Endothelial cell of umbilical vein (primary cell): ENCODE results near the gene ADIG. TPM values are rescaled to one million over a fixed set of nuclear protein-coding genes. Genes with fewer than 3 reads are reported as not detected.

Experiments used
- BruUV-seq: library from RNA; stranded (reverse); fragments of 400-500 nt; replicated peaks from 2 replicates; lab custom pipeline; 2021; lab: Mats Ljungman, UMichigan
- CTCF ChIA-PET: fragments of 300-600, 350-600 bp; sonication (Branson Sonifier 250); formaldehyde crosslinking; loops from one replicate; lab custom pipeline; 2021; ENCODE audit warnings: antibody characterized with exemption, inconsistent platforms; lab: Charles Lee
- POLR2A ChIA-PET: fragments of 300-600, 350-600 bp; sonication (Branson Sonifier 250); formaldehyde crosslinking; loops from one replicate; lab custom pipeline; 2021; ENCODE audit warnings: antibody characterized with exemption, inconsistent platforms; lab: Charles Lee
- DNase-seq: peaks from one replicate; pipeline ENCODE4 v3.0.0-alpha.2; 2011; ENCODE audit warnings: low read depth, low spot score
- FAIRE-seq: peaks from 2 replicates; lab custom pipeline; 2011; peaks lifted over from hg19 to GRCh38; lab: Jason Lieb, UNC
- H2AFZ ChIP-seq: 2 replicates; pipeline ENCODE4 v1.6.0; 2012; ENCODE audit warnings: low read depth, low read length, control low read depth, inconsistent platforms
- H3K27ac ChIP-seq: 2 replicates; pipeline ENCODE4 v1.5.1; 2011; ENCODE audit warnings: low read depth, mild to moderate bottlenecking, control low read depth, low read length, moderate library complexity; ENCODE audit not compliant: insufficient read depth
- H3K27me3 ChIP-seq, 2 experiments: 2 replicates each; pipeline versions ENCODE4 v1.6.0 to v1.6.1; 2011; ENCODE audit warnings: low read length in 2 of 2, mixed read lengths in 1 of 2; ENCODE audit not compliant: control insufficient read depth in 2 of 2, insufficient read depth in 2 of 2
- H3K36me3 ChIP-seq, 2 experiments: 2 replicates in 1 of 2; 3 replicates in 1 of 2; pipeline ENCODE4 v1.5.1; 2011; ENCODE audit warnings: low read length in 2 of 2, mild to moderate bottlenecking in 1 of 2, moderate library complexity in 1 of 2; ENCODE audit not compliant: control insufficient read depth in 2 of 2, insufficient read depth in 2 of 2; ENCODE audit errors: extremely low read depth in 1 of 2
- H3K4me1 ChIP-seq: 3 replicates; pipeline ENCODE4 v1.5.1; 2011; ENCODE audit warnings: mild to moderate bottlenecking, low read length; ENCODE audit not compliant: control insufficient read depth, insufficient read depth; ENCODE audit errors: extremely low read depth
- H3K4me2 ChIP-seq: 2 replicates; pipeline ENCODE4 v1.6.1; 2011; ENCODE audit warnings: low read length, control low read depth, mixed read lengths; ENCODE audit not compliant: insufficient read depth
- H3K4me3 ChIP-seq, 3 experiments: fragments of 200-600 bp in 1 of 3; sonication (generic), shearing (Covaris generic) in 1 of 3; replicated peaks in 1 of 3; 2 replicates each; pipeline ENCODE4 v1.5.1; 2011 to 2016; ENCODE audit warnings: control low read depth in 3 of 3, low read length in 3 of 3, mild to moderate bottlenecking in 2 of 3, inconsistent platforms in 1 of 3, low read depth in 1 of 3, moderate library complexity in 1 of 3; ENCODE audit not compliant: insufficient read depth in 1 of 3
- H3K79me2 ChIP-seq: 2 replicates; pipeline ENCODE4 v1.6.0; 2012; ENCODE audit warnings: low read length, inconsistent platforms; ENCODE audit not compliant: control insufficient read depth, insufficient read depth
- H3K9ac ChIP-seq: replicated peaks from 2 replicates; pipeline ENCODE3; 2011; ENCODE audit warnings: low read length, control low read depth; ENCODE audit not compliant: insufficient read depth; ENCODE audit errors: extremely low read depth
- H3K9me1 ChIP-seq: replicated peaks from 3 replicates; pipeline ENCODE4 v1.6.0; 2011; ENCODE audit warnings: mild to moderate bottlenecking, low read length; ENCODE audit not compliant: control insufficient read depth, insufficient read depth; ENCODE audit errors: extremely low read depth
- H3K9me3 ChIP-seq: replicated peaks from 2 replicates; pipeline ENCODE4 v1.5.1; 2012; ENCODE audit warnings: low read length, inconsistent platforms; ENCODE audit not compliant: control insufficient read depth, insufficient read depth
- H4K20me1 ChIP-seq: replicated peaks from 2 replicates; pipeline ENCODE3; 2011; ENCODE audit warnings: mild to moderate bottlenecking, low read length; ENCODE audit not compliant: control insufficient read depth, insufficient read depth; ENCODE audit errors: extremely low read depth
- EZH2 ChIP-seq: IDR thresholded peaks from 2 replicates; pipeline ENCODE4 v1.6.1; 2012; ENCODE audit warnings: borderline replicate concordance, low read depth, mild to moderate bottlenecking, moderate library complexity, low read length, inconsistent platforms; ENCODE audit not compliant: severe bottlenecking
- FOS ChIP-seq: IDR thresholded peaks from 2 replicates; pipeline ENCODE4 v1.6.1; 2011; ENCODE audit warnings: mild to moderate bottlenecking, low read length, moderate library complexity, borderline replicate concordance; ENCODE audit not compliant: insufficient read depth
- GATA2 ChIP-seq: IDR thresholded peaks from 2 replicates; pipeline ENCODE4 v1.7.0; 2011; ENCODE audit warnings: low read depth, mild to moderate bottlenecking, moderate library complexity, mixed read lengths, low read length; ENCODE audit not compliant: insufficient read length, insufficient read depth
- JUN ChIP-seq: IDR thresholded peaks from 2 replicates; pipeline ENCODE4 v1.6.1; 2011; ENCODE audit warnings: borderline replicate concordance, low read depth; ENCODE audit not compliant: insufficient read length, insufficient read depth
- MYC ChIP-seq: IDR thresholded peaks from one replicate; pipeline ENCODE4 v1.6.1; 2011; ENCODE audit warnings: mild to moderate bottlenecking, low read depth, low read length
- POLR2A ChIP-seq: IDR thresholded peaks from 2 replicates; pipeline ENCODE4 v1.6.1; 2012; ENCODE audit warnings: low read depth, mild to moderate bottlenecking, control low read depth, low read length
- POLR2AphosphoS5 ChIP-seq: IDR thresholded peaks from 2 replicates; pipeline ENCODE4 v1.6.1; 2012; ENCODE audit warnings: low read depth, mild to moderate bottlenecking, control low read depth, low read length, moderate library complexity; ENCODE audit not compliant: insufficient read depth
- dilution Hi-C: fragments of 300-500 bp; cut with MboI; formaldehyde crosslinking; loops from one replicate; pipeline ENCODE4 v1.15.0; 2019; ENCODE audit warnings: low sequenced_read_pairs; ENCODE audit not compliant: extremely low pct_ligation_motif_present
- intact Hi-C: fragments of 100-400 bp; cut with micrococcal nuclease; formaldehyde crosslinking; loops from one replicate; pipeline ENCODE4 v1.10.0; 2022
- polyA plus RNA-seq, 4 experiments: library from polyadenylated mRNA; depleted of rRNA in 3 of 4; stranded (reverse) in 3 of 4; unstranded in 1 of 4; fragments of >200 nt; gene quantifications; 2 replicates each; pipeline versions ENCODE4 v1.2.1 to v1.2.3, GENCODE V29; 2011 to 2012; ENCODE audit warnings: missing spikeins in 1 of 4
- total RNA-seq: library from RNA; stranded (reverse); gene quantifications from 2 replicates; pipeline ENCODE4 v1.2.3, GENCODE V29; 2021
- TF ChIP-seq, protein P1 (sequence below), 2 donors: IDR thresholded peaks; 1 replicate in 1 of 2; 2 replicates in 1 of 2; pipeline ENCODE4 v1.5.1; 2011; ENCODE audit warnings: low read length in 2 of 2, mild to moderate bottlenecking in 2 of 2, moderate library complexity in 2 of 2, control low read depth in 1 of 2, inconsistent platforms in 1 of 2, low read depth in 1 of 2; ENCODE audit not compliant: insufficient read depth in 1 of 2; ENCODE audit errors: extremely low read depth in 1 of 2
- TF ChIP-seq, protein P2 (sequence below): IDR thresholded peaks from 2 replicates; pipeline ENCODE4 v1.6.1; 2011; ENCODE audit not compliant: insufficient read depth, insufficient read length

ADIG gene
- total and polyA plus RNA-seq, 2 donors (not counting 3 experiments of a cell fraction or from before 2014, with no cell fraction given), result not detected

DNA sequence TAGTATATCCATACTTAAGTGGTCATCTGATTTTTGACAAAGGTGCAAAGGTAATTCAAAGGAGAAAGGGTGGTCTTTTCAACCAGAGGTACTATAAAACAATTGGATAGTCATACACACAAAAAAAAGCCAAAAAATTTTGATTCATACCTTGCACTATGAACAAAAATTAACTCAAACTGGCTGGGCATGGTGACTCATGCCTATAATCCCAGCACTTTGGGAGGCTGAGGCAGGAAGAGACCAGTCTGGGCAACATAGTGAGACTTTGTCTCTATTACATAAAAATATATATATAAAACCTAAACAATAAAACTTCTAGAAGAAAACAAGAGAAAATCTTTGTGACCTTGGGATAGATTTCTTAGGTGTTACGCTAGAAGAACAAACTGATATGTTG is 43.8 kb upstream of the ADIG start:
- Histone ChIP-seq H2AFZ (no peak overlapping the region), H3K9ac (no peak overlapping the region), H3K4me3 (no peak overlapping the region), H3K79me2 (no peaks in the 10 kb centered on the region), H3K9me3 (no peaks in the 10 kb centered on the region), H3K4me2 (no peak overlapping the region), H3K9me1 (no peaks in the 10 kb centered on the region), H4K20me1 (no peaks in the 10 kb centered on the region), H3K27ac (no peak overlapping the region), H3K36me3 (peaks cover 31 to 37% of the 10 kb centered on the region in 2 experiments), H3K4me1 (no peaks in the 10 kb centered on the region), H3K27me3 (no peaks in the 10 kb centered on the region)
- POLR2A ChIA-PET, result no interaction called here
- dilution Hi-C loops, result no loop called here
- DNase-seq (no peak), FAIRE-seq (no peak)
- TF ChIP-seq EZH2, result no peak
- TF ChIP-seq FOS, result no peak
- TF ChIP-seq, protein P1, sequence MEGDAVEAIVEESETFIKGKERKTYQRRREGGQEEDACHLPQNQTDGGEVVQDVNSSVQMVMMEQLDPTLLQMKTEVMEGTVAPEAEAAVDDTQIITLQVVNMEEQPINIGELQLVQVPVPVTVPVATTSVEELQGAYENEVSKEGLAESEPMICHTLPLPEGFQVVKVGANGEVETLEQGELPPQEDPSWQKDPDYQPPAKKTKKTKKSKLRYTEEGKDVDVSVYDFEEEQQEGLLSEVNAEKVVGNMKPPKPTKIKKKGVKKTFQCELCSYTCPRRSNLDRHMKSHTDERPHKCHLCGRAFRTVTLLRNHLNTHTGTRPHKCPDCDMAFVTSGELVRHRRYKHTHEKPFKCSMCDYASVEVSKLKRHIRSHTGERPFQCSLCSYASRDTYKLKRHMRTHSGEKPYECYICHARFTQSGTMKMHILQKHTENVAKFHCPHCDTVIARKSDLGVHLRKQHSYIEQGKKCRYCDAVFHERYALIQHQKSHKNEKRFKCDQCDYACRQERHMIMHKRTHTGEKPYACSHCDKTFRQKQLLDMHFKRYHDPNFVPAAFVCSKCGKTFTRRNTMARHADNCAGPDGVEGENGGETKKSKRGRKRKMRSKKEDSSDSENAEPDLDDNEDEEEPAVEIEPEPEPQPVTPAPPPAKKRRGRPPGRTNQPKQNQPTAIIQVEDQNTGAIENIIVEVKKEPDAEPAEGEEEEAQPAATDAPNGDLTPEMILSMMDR (IDR thresholded peaks at IDR 0.05; ENCODE audit: extremely low read depth in 1 of 2, insufficient read depth in 1 of 2, low read depth in 1 of 2, low read length in 2 of 2), result no peak
- TF ChIP-seq POLR2AphosphoS5, result no peak
- TF ChIP-seq POLR2A, result no peak
- TF ChIP-seq GATA2, result no peak
- TF ChIP-seq JUN, result no peak
- TF ChIP-seq MYC, result no peak
- TF ChIP-seq, protein P2, sequence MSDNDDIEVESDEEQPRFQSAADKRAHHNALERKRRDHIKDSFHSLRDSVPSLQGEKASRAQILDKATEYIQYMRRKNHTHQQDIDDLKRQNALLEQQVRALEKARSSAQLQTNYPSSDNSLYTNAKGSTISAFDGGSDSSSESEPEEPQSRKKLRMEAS, result no peak
- no TSS peak for BruUV-seq
- CTCF ChIA-PET, result interaction anchor here (0.8 kb wide), 1 partner anchor 18 kb away, joined by 4 read pairs; no protein-coding TSS in a partner anchor
- intact Hi-C loops, result no loop called here
